Right cardiac atrium (tissue), 5 donors: ENCODE results near the gene C1orf50. TPM values are rescaled to one million over a fixed set of nuclear protein-coding genes. Genes with fewer than 3 reads are reported as not detected.

Experiments
- ATAC-seq, 2 donors: fragments of 200-7000 bp; cut with Tn5 transposase; one replicate each; pipeline versions ENCODE4 v1.8.0 to v1.9.1; 2020; ENCODE audit warnings: moderate library complexity in 2 of 2, mild to moderate bottlenecking in 1 of 2
- DNase-seq, 3 donors: peaks; one replicate each; pipeline ENCODE4 v3.0.0-alpha.2; 2020
- H3K27ac ChIP-seq: one replicate; pipeline ENCODE4 v1.5.1; 2013; ENCODE audit warnings: mild to moderate bottlenecking, low read length, control low read depth, moderate library complexity
- H3K27me3 ChIP-seq: one replicate; pipeline ENCODE4 v1.6.1; 2013; ENCODE audit not compliant: control insufficient read depth, insufficient read depth
- H3K4me1 ChIP-seq: one replicate; pipeline ENCODE4 v1.6.1; 2013; ENCODE audit warnings: low read length; ENCODE audit not compliant: control insufficient read depth, insufficient read depth
- H3K4me3 ChIP-seq: one replicate; pipeline ENCODE4 v1.5.1; 2013; ENCODE audit warnings: low read length, control low read depth
- H3K9me3 ChIP-seq: one replicate; pipeline ENCODE4 v1.6.1; 2013; ENCODE audit warnings: low read length; ENCODE audit not compliant: control insufficient read depth
- WGBS: extraction: QIAGEN DNeasy Blood & Tissue Kit; methylation state at CpG from one replicate; pipeline ENCODE4 v1.1.7; 2013; 5-methylcytosine and 5-hydroxymethylcytosine counted together
- intact Hi-C, 4 donors: fragments of 100-400 bp; cut with DNase I; formaldehyde crosslinking; loops; one replicate each; pipeline versions ENCODE4 v1.11.0 to v1.14.0; 2022 to 2023
- polyA plus RNA-seq: library from polyadenylated mRNA; stranded (reverse); fragments of 200-250 nt; gene quantifications from one replicate; pipeline ENCODE4 v1.2.3, GENCODE V29; 2013
- total RNA-seq, 4 donors: library from RNA; stranded (reverse); fragmentation: NEBNext Ultra II Directional; extraction: Animal tissue kit (Norgen Biotek cat#: 25700); gene quantifications; one replicate each; pipeline ENCODE4 v1.2.1, GENCODE V29; 2021
- donor health status: healthy with polysubstance abuse.
- donor health status: DM: no; HTN: yes; CAD: no.
- donor health status: DM: no; HTN: no; CAD: no.
- donor health status: DM: no; HTN: yes; CAD: no; lungs with severe emphysema.
- donor health status: DM: yes; HTN: yes; CAD: no.

Gene C1orf50
- total and polyA plus RNA-seq, 5 donors = 3.8 to 11.3 (median 7.2) TPM

GRCh38 chr1:42759114-42759513 lies 7.9 kb upstream of the C1orf50 start:
- no peaks in the 10 kb centered on the region for H3K4me1 ChIP-seq
- no peak overlapping the region for H3K4me3 ChIP-seq
- peak in 1 of 3 donors; percentile 49 for DNase-seq
- no peaks in the 10 kb centered on the region for H3K9me3 ChIP-seq
- intact Hi-C loops = no loop called here
- H3K27me3 ChIP-seq = no peaks in the 10 kb centered on the region
- 70% methylated on average over 9 of the region's 9 CpGs for WGBS
- no peak overlapping the region for H3K27ac ChIP-seq
- ATAC-seq = no peak

DNA sequence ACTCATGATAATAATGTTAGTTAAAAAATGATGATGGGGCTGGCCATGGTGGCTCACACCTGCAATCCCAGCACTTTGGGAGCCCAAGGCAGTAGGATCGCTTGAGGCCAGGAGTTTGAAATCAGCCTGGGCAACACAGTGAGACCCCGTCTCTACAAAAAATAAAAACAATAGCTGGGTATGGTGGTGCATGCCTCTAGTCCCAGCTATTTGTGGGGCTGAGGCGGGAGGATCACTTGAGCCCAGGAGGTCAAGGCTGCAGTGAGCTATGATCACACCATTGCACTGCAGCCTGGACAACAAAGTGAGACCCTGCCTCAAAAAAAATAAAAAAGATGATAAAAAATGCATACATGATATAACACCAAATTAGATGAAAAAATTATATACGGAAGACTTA lies 5.5 kb upstream of the C1orf50 start:
- Histone ChIP-seq H3K27me3 (no peaks in the 10 kb centered on the region), H3K27ac (no peak overlapping the region), H3K4me3 (no peak overlapping the region), H3K9me3 (no peaks in the 10 kb centered on the region), H3K4me1 (no peaks in the 10 kb centered on the region)
- DNase-seq (no peak), ATAC-seq (no peak)
- 97% methylated on average over 4 of the region's 4 CpGs for WGBS
- intact Hi-C loops = no loop called here

DNA sequence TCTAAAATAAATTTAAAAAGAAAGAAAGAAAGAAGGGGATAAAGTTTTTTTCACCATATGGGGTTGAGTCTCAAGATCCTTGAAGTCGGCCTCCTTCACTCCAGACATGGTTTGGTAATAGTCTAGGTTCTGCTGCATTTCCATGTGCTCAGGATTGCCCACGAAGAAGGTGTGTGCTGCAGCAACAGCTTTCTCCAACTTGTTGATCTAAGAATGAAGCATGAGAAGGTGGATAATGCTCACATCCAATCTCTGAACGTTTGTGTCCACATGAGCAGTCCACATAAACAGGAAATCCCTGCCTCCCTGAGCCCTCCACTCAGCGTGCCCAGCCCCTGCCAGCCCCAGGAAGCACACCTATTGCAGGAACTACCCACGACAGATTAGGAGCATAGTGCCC lies 4.8 kb upstream of the C1orf50 start:
- Histone ChIP-seq H3K9me3 (no peaks in the 10 kb centered on the region), H3K4me1 (no peaks in the 10 kb centered on the region), H3K27me3 (no peaks in the 10 kb centered on the region), H3K27ac (no peak overlapping the region), H3K4me3 (no peak overlapping the region)
- no peak for DNase-seq
- intact Hi-C loops = no loop called here
- 67% methylated on average over 5 of the region's 5 CpGs for WGBS
- ATAC-seq = no peak

- intact Hi-C loops = no loop called here
- H3K27me3 ChIP-seq = no peaks in the 10 kb centered on the region
- 16% methylated on average over 7 of the region's 7 CpGs for WGBS
- peak overlapping the region; percentile 66 for H3K4me3 ChIP-seq
- H3K27ac ChIP-seq = no peak overlapping the region
- no peaks in the 10 kb centered on the region for H3K9me3 ChIP-seq
- DNase-seq = no peak
- no peaks in the 10 kb centered on the region for H3K4me1 ChIP-seq
- ATAC-seq = no peak
Observed at GRCh38 chr1:42765269-42765668, 1.8 kb upstream of the C1orf50 start.

- no peaks in the 10 kb centered on the region for H3K4me1 ChIP-seq
- intact Hi-C loops = no loop called here
- peak; percentile 11 to 30 for ATAC-seq
- under 1% methylated on average over 44 of the region's 44 CpGs for WGBS
- DNase-seq = peak; percentile 49 to 78 (median 67)
- no peaks in the 10 kb centered on the region for H3K27me3 ChIP-seq
- peak overlapping the region; percentile 66 for H3K4me3 ChIP-seq
- H3K9me3 ChIP-seq = no peaks in the 10 kb centered on the region
- H3K27ac ChIP-seq = peak overlapping the region; percentile 80
Observed at GRCh38 chr1:42765832-42766740, 963 bp upstream of the C1orf50 start.

- H3K4me3 ChIP-seq = peak overlapping the region; percentile 70
- intact Hi-C loops = no loop called here
- H3K4me1 ChIP-seq = no peaks in the 10 kb centered on the region
- ATAC-seq = peak in 1 of 2 donors; percentile 42
- no peaks in the 10 kb centered on the region for H3K27me3 ChIP-seq
- 3% methylated on average over 23 of the region's 23 CpGs for WGBS
- DNase-seq = no peak
- H3K9me3 ChIP-seq = no peaks in the 10 kb centered on the region
- H3K27ac ChIP-seq = peak overlapping the region; percentile 87
Observed at GRCh38 chr1:42767510-42768000, 506 bp downstream of the C1orf50 start.

- Histone ChIP-seq H3K4me3 (peak overlapping the region; percentile 70), H3K4me1 (peaks cover under 1% of the 10 kb centered on the region), H3K27me3 (no peaks in the 10 kb centered on the region), H3K9me3 (no peaks in the 10 kb centered on the region), H3K27ac (no peak overlapping the region)
- whole genome bisulfite sequencing = 76% methylated on average over 2 of the region's 2 CpGs
- ATAC-seq (no peak), DNase-seq (no peak)
- intact Hi-C loops = no loop called here
Observed at GRCh38 chr1:42768172-42768571, 1.1 kb downstream of the C1orf50 start.

DNA sequence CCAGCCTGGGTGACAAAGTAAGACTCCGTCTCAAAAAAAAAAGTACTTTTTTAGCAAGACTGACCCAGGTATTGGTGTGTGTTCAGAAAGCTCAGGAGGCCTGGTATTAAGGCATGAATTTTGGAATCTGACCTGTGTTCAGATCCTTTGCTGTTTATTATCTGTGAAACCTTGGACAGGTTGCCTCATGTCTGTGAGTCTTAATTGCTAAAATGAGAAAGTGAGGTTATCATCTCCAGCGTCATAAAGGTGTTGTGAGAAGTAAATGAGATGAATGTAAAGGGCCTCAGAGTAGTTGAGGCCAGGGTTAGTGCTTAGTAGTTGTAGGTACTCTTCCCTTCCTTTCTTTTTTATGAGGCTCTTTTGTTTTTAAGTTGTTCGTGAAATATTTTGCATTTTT lies 2.8 kb downstream of the C1orf50 start:
- H3K9me3 ChIP-seq = no peaks in the 10 kb centered on the region
- intact Hi-C loops = loop anchor here in 1 of 4 donors (10.0 kb wide), 1 partner anchor 305 kb away; no protein-coding TSS in a partner anchor

GRCh38 chr1:42773420-42773819 lies 6.4 kb downstream of the C1orf50 start:
- no peaks in the 10 kb centered on the region for H3K9me3 ChIP-seq
- 69% methylated on average over 2 of the region's 2 CpGs for WGBS
- H3K27me3 ChIP-seq = no peaks in the 10 kb centered on the region
- no peak overlapping the region for H3K27ac ChIP-seq
- intact Hi-C loops = loop anchor here in 1 of 4 donors (10.0 kb wide), 1 partner anchor 301 kb away; no protein-coding TSS in a partner anchor
- DNase-seq (no peak), ATAC-seq (no peak)
- H3K4me3 ChIP-seq = no peak overlapping the region
- peaks cover 1% of the 10 kb centered on the region for H3K4me1 ChIP-seq

More for the DNA sequence above, 2.8 kb downstream of the C1orf50 start:
- no peaks in the 10 kb centered on the region for H3K27me3 ChIP-seq
- DNase-seq (no peak), ATAC-seq (no peak)
- 83% methylated on average over 3 of the region's 3 CpGs for WGBS
- no peak overlapping the region for H3K4me3 ChIP-seq
- H3K4me1 ChIP-seq = peaks cover 1% of the 10 kb centered on the region
- H3K27ac ChIP-seq = no peak overlapping the region

DNA sequence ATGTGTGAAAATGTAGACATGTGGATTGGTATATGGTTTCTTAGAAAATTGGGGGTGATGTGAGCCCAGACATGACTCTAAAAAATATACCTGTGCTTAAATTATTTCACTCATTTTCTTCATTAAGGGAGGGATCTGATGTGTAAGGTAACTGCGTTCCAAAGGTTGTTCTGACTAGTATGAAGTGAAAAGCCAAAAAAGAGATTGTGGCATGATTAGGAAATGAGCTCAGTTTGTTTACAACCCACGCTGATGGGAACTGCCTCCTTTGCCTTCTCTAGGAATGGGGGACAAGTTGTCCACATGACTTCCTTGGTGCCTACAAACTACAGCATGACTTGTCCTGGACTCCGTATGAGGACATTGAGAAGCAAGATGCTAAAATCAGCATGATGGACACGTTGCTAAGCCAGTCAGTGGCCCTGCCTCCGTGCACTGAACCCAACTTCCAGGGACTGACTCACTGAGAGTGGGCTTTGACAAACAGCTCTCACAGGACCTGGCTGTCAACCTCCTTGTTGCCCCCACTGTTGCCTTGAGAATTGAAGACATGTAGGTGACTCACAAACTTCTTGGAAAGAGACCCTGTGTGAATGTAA lies 8.0 kb downstream of the C1orf50 start:
- Histone ChIP-seq H3K27ac (no peak overlapping the region), H3K27me3 (no peaks in the 10 kb centered on the region), H3K4me3 (no peak overlapping the region), H3K9me3 (no peaks in the 10 kb centered on the region), H3K4me1 (peaks cover 1% of the 10 kb centered on the region)
- DNase-seq (no peak), ATAC-seq (no peak)
- intact Hi-C loops = loop anchor here in 1 of 4 donors (10.0 kb wide), 1 partner anchor 300 kb away; no protein-coding TSS in a partner anchor
- WGBS = 83% methylated on average over 5 of the region's 5 CpGs

- ATAC-seq = no peak
- 99% methylated on average over 6 of the region's 6 CpGs for WGBS
- H3K9me3 ChIP-seq = no peaks in the 10 kb centered on the region
- H3K4me1 ChIP-seq = peaks cover 1% of the 10 kb centered on the region
- H3K4me3 ChIP-seq = no peak overlapping the region
- no peaks in the 10 kb centered on the region for H3K27me3 ChIP-seq
- DNase-seq = no peak
- intact Hi-C loops = loop anchor here in 1 of 4 donors (10.0 kb wide), 1 partner anchor 298 kb away; no protein-coding TSS in a partner anchor
- no peak overlapping the region for H3K27ac ChIP-seq
Observed at GRCh38 chr1:42776502-42776901, 9.5 kb downstream of the C1orf50 start.
